Adrenal gland (tissue), 12 donors: ENCODE measurements around the gene TPCN1. TPM values are rescaled to one million over a fixed set of nuclear protein-coding genes. Genes with fewer than 3 reads are reported as not detected.

Experiments used
- DNase-seq, 7 donors: peaks; one replicate each; pipeline ENCODE4 v3.0.0-alpha.2; 2019 to 2020
- H3K27ac ChIP-seq, 5 donors: fragments of 200-600 bp; sonication (generic) in 4 of 5; 1 replicate in 3 of 5; 2 replicates in 2 of 5; pipeline versions ENCODE4 v1.5.1 to v1.8.0; 2016 to 2020; ENCODE audit warnings: mild to moderate bottlenecking in 1 of 5
- H3K27me3 ChIP-seq: fragments of 200-600 bp; 2 replicates; pipeline ENCODE4 v1.8.0; 2021
- H3K36me3 ChIP-seq, 2 donors: fragments of 200-600 bp; replicated peaks in 1 of 2; 1 replicate in 1 of 2; 2 replicates in 1 of 2; pipeline versions ENCODE4 v1.5.1 to v1.8.0; 2018 to 2022
- H3K4me1 ChIP-seq, 2 donors: fragments of 200-600 bp; replicated peaks in 1 of 2; 1 replicate in 1 of 2; 2 replicates in 1 of 2; pipeline versions ENCODE4 v1.5.1 to v1.8.0; 2018 to 2021
- H3K4me3 ChIP-seq, 4 donors: fragments of 200-600 bp; sonication (generic) in 3 of 4; one replicate each; pipeline ENCODE4 v1.5.1; 2016 to 2018
- H3K9me3 ChIP-seq, 3 donors: fragments of 200-600 bp; sonication (generic) in 1 of 3; replicated peaks in 1 of 3; 1 replicate in 2 of 3; 2 replicates in 1 of 3; pipeline versions ENCODE4 v1.5.1 to v1.8.0; 2016 to 2021
- POLR2A ChIP-seq, 2 donors: fragments of 450-650 bp; IDR thresholded peaks; one replicate each; pipeline ENCODE4 v1.6.1; 2017; ENCODE audit warnings: antibody characterized with exemption in 2 of 2, mild to moderate bottlenecking in 2 of 2, moderate library complexity in 1 of 2
- WGBS, 4 donors: extraction: QIAGEN DNeasy Blood & Tissue Kit in 2 of 4; methylation state at CpG; one replicate each; pipeline versions ENCODE4 v1.1.5 to v1.1.7; 2013 to 2017; 5-methylcytosine and 5-hydroxymethylcytosine counted together
- intact Hi-C, 2 donors: fragments of 100-400 bp; cut with DNase I; formaldehyde crosslinking; loops; one replicate each; pipeline versions ENCODE4 v1.14.1 to v1.15.0; 2022 to 2023
- polyA plus RNA-seq, 3 donors: library from polyadenylated mRNA; stranded (reverse); fragments of 200-250 nt in 2 of 3; fragments of 350-450 nt in 1 of 3; fragmentation: Illumina TruSeq in 1 of 3; extraction: RNeasy Lipid Tissue Mini Kit (QIAGEN cat#74804) in 1 of 3; gene quantifications; one replicate each; pipeline ENCODE4 v1.2.3, GENCODE V29; 2013 to 2014
- total RNA-seq, 9 donors: library from RNA; depleted of rRNA in 4 of 9; stranded (reverse); fragments of >200 nt in 4 of 9; fragments of 120-200 nt in 1 of 9; fragmentation: NEBNext Ultra II Directional in 1 of 9; extraction: Animal tissue kit (Norgen Biotek cat#: 25700) in 1 of 9; gene quantifications; one replicate each; pipeline versions ENCODE4 v1.1.0 to v1.2.4, GENCODE V29; 2013 to 2023
- TF ChIP-seq, protein P1 (sequence below), 6 experiments: fragments of 450-650 bp in 4 of 6; fragments of 200-600 bp in 2 of 6; sonication (generic) in 1 of 6; IDR thresholded peaks; 1 replicate in 5 of 6; 2 replicates in 1 of 6; pipeline versions ENCODE4 v1.5.1 to v1.8.0; 2016 to 2021; ENCODE audit warnings: antibody characterized with exemption in 6 of 6, mild to moderate bottlenecking in 2 of 6, moderate library complexity in 1 of 6
- donor health status: healthy with polysubstance abuse.
- donor health status: Bipolar disorder and iron deficiency.
- donor health status: DM: yes; HTN: yes; CAD: no.
- donor health status: DM: no; HTN: no; CAD: no.
- donor health status: DM: no; HTN: no; CAD: no.
- donor health status: DM: yes; HTN: yes; CAD: no.

The TPCN1 gene
- total and polyA plus RNA-seq, 12 donors, result 21.2 to 198 (median 80.9) TPM

DNA sequence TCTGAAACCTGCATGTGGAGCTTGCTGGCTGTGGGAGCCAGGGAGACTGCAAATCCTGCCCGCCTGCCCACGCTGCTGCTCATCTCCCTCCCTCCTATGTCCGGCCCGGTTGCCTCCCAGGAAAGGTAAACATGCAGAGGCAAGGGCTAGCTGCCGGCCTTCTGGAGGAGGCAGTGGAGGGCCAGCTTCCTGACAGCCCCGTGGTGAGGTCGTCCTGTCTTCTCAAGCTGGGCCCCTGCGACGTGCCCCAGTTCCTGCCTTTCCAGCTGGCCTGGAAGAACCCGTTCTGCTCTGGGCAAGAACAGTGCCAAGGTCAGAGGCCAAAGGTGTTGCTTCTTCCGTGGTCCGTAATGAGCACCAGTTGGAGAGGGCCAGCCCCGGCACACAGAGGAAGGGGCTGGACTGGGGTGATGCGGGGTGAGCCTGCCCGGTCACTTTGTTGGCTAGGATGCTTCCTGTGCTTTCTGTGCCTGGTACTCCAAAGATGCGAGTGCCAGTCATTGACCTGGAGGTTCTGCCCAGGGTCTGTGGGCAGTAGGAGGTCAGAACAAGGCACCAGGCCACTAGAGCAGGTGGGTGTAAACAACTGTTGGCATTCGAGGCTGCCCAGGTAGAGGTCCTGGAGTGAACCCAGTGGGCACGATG, 25.3 kb downstream of the TPCN1 start:
- Histone ChIP-seq H3K4me3 (no peak overlapping the region), H3K27ac (peak overlapping the region; percentile 85 to 95 (median 93)), H3K4me1 (peaks cover 43 to 53% of the 10 kb centered on the region in 2 donors), H3K27me3 (no peaks in the 10 kb centered on the region), H3K36me3 (peaks cover 0 to 31% of the 10 kb centered on the region in 2 donors), H3K9me3 (no peaks in the 10 kb centered on the region)
- 7 to 30% (median 29%) methylated on average over 10 to 18 of the region's 18 CpGs for WGBS, 4 donors
- TF ChIP-seq, protein P1, sequence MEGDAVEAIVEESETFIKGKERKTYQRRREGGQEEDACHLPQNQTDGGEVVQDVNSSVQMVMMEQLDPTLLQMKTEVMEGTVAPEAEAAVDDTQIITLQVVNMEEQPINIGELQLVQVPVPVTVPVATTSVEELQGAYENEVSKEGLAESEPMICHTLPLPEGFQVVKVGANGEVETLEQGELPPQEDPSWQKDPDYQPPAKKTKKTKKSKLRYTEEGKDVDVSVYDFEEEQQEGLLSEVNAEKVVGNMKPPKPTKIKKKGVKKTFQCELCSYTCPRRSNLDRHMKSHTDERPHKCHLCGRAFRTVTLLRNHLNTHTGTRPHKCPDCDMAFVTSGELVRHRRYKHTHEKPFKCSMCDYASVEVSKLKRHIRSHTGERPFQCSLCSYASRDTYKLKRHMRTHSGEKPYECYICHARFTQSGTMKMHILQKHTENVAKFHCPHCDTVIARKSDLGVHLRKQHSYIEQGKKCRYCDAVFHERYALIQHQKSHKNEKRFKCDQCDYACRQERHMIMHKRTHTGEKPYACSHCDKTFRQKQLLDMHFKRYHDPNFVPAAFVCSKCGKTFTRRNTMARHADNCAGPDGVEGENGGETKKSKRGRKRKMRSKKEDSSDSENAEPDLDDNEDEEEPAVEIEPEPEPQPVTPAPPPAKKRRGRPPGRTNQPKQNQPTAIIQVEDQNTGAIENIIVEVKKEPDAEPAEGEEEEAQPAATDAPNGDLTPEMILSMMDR (IDR thresholded peaks at IDR 0.05), result peak in 1 of 6 experiments; percentile 4
- TF ChIP-seq POLR2A (IDR thresholded peaks at IDR 0.05), result peak in 1 of 2 donors; percentile 16
- intact Hi-C loops, result no loop called here
- peak in 1 of 7 donors; percentile 56 for DNase-seq

DNA sequence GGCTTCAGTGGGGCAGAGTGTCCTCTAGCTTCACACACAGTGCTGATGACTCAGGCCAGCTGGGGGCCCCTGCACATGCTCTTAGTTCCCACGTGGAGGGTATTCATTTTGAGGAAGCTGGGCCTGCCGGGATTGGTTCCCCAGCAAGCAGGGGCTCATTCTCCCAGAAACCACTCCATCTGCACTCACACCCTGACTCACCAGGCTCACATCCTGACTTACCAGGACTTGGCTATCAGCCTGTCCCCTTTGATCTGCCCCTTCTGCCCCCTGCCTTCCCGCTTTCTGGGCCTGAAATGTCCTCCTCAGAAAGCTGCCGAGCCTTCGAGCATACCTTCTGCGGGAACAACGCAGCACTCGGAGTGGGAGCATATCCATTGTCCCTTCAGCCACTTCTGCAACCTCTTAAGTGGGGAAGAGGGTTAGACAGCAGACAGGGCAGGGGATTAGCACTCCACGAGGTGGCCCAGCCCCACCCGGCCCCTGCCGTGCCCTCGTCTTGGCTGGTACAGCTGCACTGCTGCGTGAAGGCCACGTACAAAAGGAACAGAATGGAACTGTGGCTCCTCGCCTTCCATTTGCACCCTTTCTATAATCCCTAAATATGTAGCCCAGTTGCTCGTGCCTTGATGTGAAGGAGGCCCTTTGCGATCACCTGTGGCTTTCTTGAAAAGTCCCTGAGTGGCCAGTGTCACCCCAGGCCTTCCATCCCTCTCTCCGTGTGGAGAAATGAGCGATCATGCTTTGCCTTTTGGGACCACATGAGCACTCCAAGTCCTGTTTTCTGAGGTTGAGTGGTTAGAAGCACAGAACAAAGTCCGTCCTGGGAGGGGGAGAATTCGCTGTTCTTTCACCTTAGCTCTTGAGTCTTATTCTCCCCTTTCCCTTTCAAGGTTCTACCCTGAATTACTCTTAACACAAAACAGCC, 26.1 kb downstream of the TPCN1 start:
- Histone ChIP-seq H3K4me3 (no peak overlapping the region), H3K27me3 (no peaks in the 10 kb centered on the region), H3K4me1 (peaks cover 43 to 54% of the 10 kb centered on the region in 2 donors), H3K36me3 (peaks cover 0 to 25% of the 10 kb centered on the region in 2 donors), H3K9me3 (no peaks in the 10 kb centered on the region), H3K27ac (peak overlapping the region; percentile 85 to 95 (median 93))
- TF ChIP-seq, protein P1 (IDR thresholded peaks at IDR 0.05), result no peak
- TF ChIP-seq POLR2A (IDR thresholded peaks at IDR 0.05), result no peak
- intact Hi-C loops, result no loop called here
- peak in 5 of 7 donors; percentile 58 to 66 (median 63) for DNase-seq
- 64 to 87% (median 75%) methylated on average over 18 to 21 of the region's 21 CpGs for WGBS, 4 donors

DNA sequence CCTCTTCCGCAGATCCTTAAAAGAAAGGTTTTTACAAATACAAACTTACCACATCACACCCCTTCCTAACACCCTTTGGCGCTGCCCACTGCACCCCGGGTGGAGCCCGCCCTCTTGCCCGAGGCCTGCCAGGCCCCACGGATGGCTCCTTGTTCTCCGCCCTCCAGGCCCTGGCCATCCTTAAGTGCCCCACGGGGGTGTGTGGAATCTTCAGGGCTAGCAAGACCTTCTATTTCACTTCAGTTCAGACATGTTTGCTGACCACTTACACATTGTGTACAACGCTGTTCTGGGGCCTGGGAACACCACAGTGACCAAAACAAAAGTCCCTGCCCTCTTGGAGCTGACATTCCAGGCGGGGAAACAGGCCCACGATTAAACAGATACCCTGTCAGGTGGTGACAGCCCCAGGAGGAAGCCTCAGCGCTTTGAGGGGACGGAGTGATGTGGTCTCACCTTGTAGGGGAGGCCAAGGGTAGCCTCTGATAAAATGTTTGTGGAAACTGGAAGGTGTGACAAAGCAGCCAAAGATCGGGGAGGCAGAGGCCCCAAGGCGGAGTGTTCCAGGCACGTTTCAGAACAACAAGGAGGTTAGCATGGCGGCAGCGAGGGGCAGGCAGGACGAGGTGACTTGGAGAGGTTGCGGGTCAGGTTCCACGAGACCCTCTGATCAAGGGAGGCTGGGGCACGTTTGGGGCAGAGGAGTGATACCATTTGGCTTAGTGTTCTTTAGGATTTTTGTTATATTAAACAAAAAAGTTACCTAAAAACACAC, 27.0 kb downstream of the TPCN1 start:
- H3K9me3 ChIP-seq, result no peaks in the 10 kb centered on the region
- H3K4me3 ChIP-seq, result no peak overlapping the region
- TF ChIP-seq POLR2A (IDR thresholded peaks at IDR 0.05), result no peak
- TF ChIP-seq, protein P1 (IDR thresholded peaks at IDR 0.05), result no peak
- peaks cover 43 to 55% of the 10 kb centered on the region in 2 donors for H3K4me1 ChIP-seq
- intact Hi-C loops, result no loop called here
- DNase-seq, result no peak
- 89 to 91% (median 90%) methylated on average over 22 of the region's 22 CpGs for WGBS, 4 donors
- H3K27me3 ChIP-seq, result no peaks in the 10 kb centered on the region
- peaks cover 0 to 17% of the 10 kb centered on the region in 2 donors for H3K36me3 ChIP-seq
- peak overlapping the region in 3 of 5 donors; percentile 93 to 95 (median 94) for H3K27ac ChIP-seq
